GM12891 (cell line): ENCODE data around the gene RNU6-1.

ENCODE experiments used
- DNase-seq: peaks from one replicate; pipeline ENCODE4 v3.0.0; 2011; ENCODE audit warnings: low spot score; ENCODE audit not compliant: insufficient read length
- FAIRE-seq: peaks from 2 replicates; lab custom pipeline; 2011; peaks lifted over from hg19 to GRCh38; lab: Jason Lieb, UNC
- PAX5 ChIP-seq: IDR thresholded peaks from 2 replicates; pipeline ENCODE4 v1.6.1; 2011; ENCODE audit warnings: low read length, moderate library complexity, mild to moderate bottlenecking; ENCODE audit not compliant: insufficient read depth, severe bottlenecking
- POLR2A ChIP-seq: IDR thresholded peaks from 2 replicates; pipeline ENCODE4 v1.6.1; 2011; ENCODE audit warnings: low read depth, low read length, control low read depth
- POLR2AphosphoS5 ChIP-seq: IDR thresholded peaks from 2 replicates; pipeline ENCODE4 v1.6.1; 2011; ENCODE audit warnings: low read depth, low read length, control low read depth
- POU2F2 ChIP-seq: IDR thresholded peaks from 2 replicates; pipeline ENCODE4 v1.6.1; 2011; ENCODE audit warnings: low read depth, mild to moderate bottlenecking, control low read depth, low read length, moderate library complexity
- SPI1 ChIP-seq: IDR thresholded peaks from 2 replicates; pipeline ENCODE4 v1.6.1; 2011; ENCODE audit warnings: low read depth, low read length, control low read depth
- TAF1 ChIP-seq: IDR thresholded peaks from 2 replicates; pipeline ENCODE4 v1.6.1; 2011; ENCODE audit warnings: low read depth, low read length, control low read depth

RNU6-1 gene

DNA sequence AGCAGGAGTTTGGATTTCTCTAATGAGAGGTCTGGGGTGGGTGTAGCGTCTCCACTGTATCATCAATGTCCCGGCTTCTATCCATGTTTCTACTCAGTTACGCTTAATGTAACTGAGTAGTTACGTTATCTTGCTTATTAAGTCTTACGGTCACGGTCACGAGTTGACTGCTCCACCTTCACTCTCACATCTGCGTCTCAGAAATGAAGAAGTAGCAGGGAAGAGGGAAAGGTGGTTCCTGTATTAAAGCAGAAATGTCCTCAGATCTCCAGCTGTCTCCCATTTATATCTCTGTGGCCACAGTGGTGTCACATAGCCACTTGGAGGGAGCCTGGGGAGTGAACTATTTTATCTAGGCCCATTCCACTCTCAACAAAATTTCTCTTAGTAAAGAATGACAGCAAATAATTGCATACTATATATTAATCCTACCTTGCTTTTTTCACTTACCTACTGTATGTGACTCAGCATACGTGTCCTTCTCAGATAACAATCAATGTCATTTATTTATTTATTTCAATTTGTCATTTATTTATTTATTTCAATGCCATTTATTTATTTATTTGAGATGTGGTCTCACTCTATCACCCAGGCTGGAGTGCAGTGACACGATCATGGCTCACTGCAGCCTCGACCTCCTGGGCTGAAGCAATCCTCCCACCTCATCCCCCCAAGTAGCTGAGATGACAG lies 39.7 kb upstream of the RNU6-1 start:
- no peak for FAIRE-seq
- no peak for DNase-seq
- TF ChIP-seq TAF1: no peak
- TF ChIP-seq POLR2A: no peak
- no peak for TF ChIP-seq PAX5
- TF ChIP-seq POLR2AphosphoS5: no peak
- no peak for TF ChIP-seq SPI1
- TF ChIP-seq POU2F2: no peak

DNA sequence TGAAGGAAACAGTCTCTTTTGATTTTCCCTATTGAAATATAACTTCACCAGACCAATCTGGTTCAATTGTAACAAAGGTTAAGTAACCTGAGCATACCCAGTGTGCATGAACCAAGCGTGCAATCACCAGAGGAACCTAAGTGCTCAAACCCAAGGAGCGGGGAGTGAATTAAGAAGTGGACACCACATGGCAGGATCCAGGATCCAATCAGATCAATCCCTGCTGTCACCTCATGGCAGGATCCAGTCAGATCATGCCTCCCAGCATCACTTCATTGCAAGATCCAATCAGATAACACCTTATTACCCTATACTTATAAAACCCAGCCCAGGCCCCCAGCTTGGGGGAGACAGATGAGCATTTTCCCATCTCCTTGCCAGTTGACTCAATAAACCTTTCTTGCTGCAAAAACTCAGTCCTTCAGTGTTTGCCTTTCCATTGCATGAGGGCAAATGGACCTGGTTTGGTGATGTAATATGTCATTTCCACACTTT lies 38.9 kb upstream of the RNU6-1 start:
- no peak for TF ChIP-seq SPI1
- TF ChIP-seq POLR2A: no peak
- no peak for TF ChIP-seq PAX5
- no peak for TF ChIP-seq POU2F2
- no peak for TF ChIP-seq TAF1
- TF ChIP-seq POLR2AphosphoS5: no peak
- no peak for DNase-seq
- FAIRE-seq: no peak

DNA sequence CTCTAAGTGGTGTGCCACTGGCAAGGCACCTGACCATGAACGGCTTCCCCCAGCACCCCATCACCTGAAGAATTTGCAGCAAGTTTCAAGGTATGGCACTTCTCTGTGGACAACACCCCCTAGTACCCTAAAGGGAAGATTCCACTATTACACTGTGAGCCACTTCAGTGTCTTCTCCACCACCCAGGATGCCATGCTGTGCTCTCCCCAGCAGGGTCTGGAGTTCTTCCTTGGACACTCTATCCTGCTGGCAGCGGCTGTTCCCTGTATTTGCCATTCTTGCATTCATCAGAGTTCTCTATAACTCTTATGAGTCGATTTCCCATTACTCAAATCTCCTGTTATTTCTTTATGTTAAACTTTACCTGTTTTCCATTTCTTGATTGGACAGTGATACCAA lies 33.9 kb upstream of the RNU6-1 start:
- TF ChIP-seq SPI1 (no peak), TAF1 (no peak), PAX5 (no peak), POLR2A (no peak), POU2F2 (no peak), POLR2AphosphoS5 (no peak)
- FAIRE-seq: no peak
- DNase-seq: no peak

DNA sequence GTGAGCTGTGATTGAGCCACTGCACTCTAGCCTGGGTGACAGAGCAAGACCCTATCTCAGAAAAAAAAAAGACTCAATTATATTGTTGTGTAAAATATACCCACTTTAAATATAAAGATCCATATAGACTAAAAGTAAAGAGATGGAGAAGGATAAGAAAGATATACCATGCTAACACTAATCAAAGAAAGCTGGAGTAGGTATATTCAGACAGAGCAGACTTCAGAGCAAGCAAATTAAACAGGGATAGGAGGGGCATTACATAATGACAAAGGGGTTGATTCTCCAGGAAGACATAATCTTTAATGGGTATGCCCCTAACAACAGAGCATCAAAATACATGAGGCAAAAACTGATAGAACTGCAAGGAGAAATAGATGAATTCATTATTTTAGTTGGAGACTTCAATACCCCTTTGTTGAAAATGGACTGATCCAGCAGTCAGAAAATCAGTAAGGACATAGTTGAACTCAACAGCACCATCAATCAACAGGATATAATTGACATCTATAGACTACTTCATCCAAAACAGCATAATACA lies 31.1 kb upstream of the RNU6-1 start:
- FAIRE-seq (no peak), DNase-seq (no peak)
- no peak for TF ChIP-seq SPI1
- TF ChIP-seq POU2F2: no peak
- TF ChIP-seq PAX5: no peak
- no peak for TF ChIP-seq POLR2AphosphoS5
- TF ChIP-seq TAF1: no peak
- TF ChIP-seq POLR2A: no peak

GRCh38 chr15:67869701-67870100 lies 29.9 kb upstream of the RNU6-1 start:
- TF ChIP-seq POLR2A (no peak), POLR2AphosphoS5 (no peak), TAF1 (no peak), PAX5 (no peak), SPI1 (no peak), POU2F2 (no peak)
- no peak for FAIRE-seq
- no peak for DNase-seq

- DNase-seq (no peak), FAIRE-seq (no peak)
- TF ChIP-seq POLR2AphosphoS5 (no peak), PAX5 (no peak), POU2F2 (no peak), POLR2A (no peak), TAF1 (no peak)
Observed at GRCh38 chr15:67865766-67866165, 25.9 kb upstream of the RNU6-1 start.

GRCh38 chr15:67865331-67865730 lies 25.5 kb upstream of the RNU6-1 start:
- no peak for TF ChIP-seq TAF1
- no peak for TF ChIP-seq POLR2AphosphoS5
- TF ChIP-seq PAX5: no peak
- no peak for TF ChIP-seq POU2F2
- TF ChIP-seq POLR2A: no peak
- TF ChIP-seq SPI1: no peak
- FAIRE-seq (no peak), DNase-seq (no peak)

GRCh38 chr15:67863442-67863987 lies 23.7 kb upstream of the RNU6-1 start:
- no peak for TF ChIP-seq POLR2AphosphoS5
- peak; percentile 43 for TF ChIP-seq PAX5
- TF ChIP-seq POU2F2: peak; percentile 67; the same call in 1 of the 2 replicates
- TF ChIP-seq TAF1: no peak
- no peak for TF ChIP-seq SPI1
- TF ChIP-seq POLR2A: no peak
- peak; percentile 71 for DNase-seq
- FAIRE-seq: no peak

GRCh38 chr15:67862750-67863441 lies 23.1 kb upstream of the RNU6-1 start:
- TF ChIP-seq PAX5: peak; percentile 93
- TF ChIP-seq POLR2A: no peak
- peak; percentile 93 for TF ChIP-seq SPI1
- TF ChIP-seq TAF1: 0 out of 2 replicates have a peak, but pooled peaks have one; percentile 6
- DNase-seq (no peak), FAIRE-seq (peak; percentile 92)

DNA sequence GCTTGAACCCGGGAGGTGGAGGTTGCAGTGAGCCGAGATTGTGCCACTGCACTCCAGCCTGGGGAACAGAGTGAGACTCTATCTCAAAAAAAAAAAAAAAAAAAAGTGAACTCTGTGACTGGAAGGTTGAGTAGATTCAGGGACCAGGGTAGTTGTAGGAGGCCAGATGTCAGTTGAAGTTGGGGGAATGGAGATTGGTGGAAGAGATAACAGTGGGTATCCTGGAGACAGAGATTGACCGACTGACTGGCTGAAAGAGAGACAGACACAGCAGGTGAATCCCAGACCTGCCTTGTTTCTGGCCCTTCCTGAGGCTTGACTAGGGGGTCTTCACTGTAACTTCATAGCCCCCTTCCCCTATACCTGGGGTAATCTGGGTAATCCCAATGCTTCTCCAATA lies 22.1 kb upstream of the RNU6-1 start:
- TF ChIP-seq POU2F2 (no peak), POLR2A (no peak), PAX5 (no peak), TAF1 (no peak), POLR2AphosphoS5 (no peak), SPI1 (no peak)
- no peak for FAIRE-seq

More for the DNA sequence above, 22.1 kb upstream of the RNU6-1 start:
- DNase-seq: no peak
